ENCODE measurements around the gene MFSD6L.

The MFSD6L gene

GRCh38 chr17:8758137-8758596 lies 41.0 kb downstream of the MFSD6L start, which contains the start of gene SPDYE4:
TSS of gene SPDYE4 (minus strand) at chr17:8758546. CDS start at chr17:8758382, 164 bp downstream.
- POLR2A ChIA-PET (ENCODE audit: low non-redundant PET): no interaction called here
- CTCF ChIA-PET: interaction anchor here (0.7 kb wide), 1 partner anchor 194 kb away, joined by 3 read pairs; no protein-coding TSS in a partner anchor

GRCh38 chr17:8757189-8757588 lies 42.0 kb downstream of the MFSD6L start:
- no peak for DNase-seq (ENCODE audit: low spot score)
- TF ChIP-seq, protein P1, sequence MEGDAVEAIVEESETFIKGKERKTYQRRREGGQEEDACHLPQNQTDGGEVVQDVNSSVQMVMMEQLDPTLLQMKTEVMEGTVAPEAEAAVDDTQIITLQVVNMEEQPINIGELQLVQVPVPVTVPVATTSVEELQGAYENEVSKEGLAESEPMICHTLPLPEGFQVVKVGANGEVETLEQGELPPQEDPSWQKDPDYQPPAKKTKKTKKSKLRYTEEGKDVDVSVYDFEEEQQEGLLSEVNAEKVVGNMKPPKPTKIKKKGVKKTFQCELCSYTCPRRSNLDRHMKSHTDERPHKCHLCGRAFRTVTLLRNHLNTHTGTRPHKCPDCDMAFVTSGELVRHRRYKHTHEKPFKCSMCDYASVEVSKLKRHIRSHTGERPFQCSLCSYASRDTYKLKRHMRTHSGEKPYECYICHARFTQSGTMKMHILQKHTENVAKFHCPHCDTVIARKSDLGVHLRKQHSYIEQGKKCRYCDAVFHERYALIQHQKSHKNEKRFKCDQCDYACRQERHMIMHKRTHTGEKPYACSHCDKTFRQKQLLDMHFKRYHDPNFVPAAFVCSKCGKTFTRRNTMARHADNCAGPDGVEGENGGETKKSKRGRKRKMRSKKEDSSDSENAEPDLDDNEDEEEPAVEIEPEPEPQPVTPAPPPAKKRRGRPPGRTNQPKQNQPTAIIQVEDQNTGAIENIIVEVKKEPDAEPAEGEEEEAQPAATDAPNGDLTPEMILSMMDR (conservative IDR thresholded peaks at IDR 0.05; ENCODE audit: low read depth): no peak
- POLR2A ChIA-PET (ENCODE audit: low non-redundant PET): no interaction called here
- no peak overlapping the region for H3K27ac ChIP-seq
- CTCF ChIA-PET: interaction anchor here (1.2 kb wide), 1 partner anchor 11 kb away, joined by 3 read pairs; no protein-coding TSS in a partner anchor

More at GRCh38 chr17:8758137-8758596, 41.0 kb downstream of the MFSD6L start, which contains the start of gene SPDYE4:
- H3K27ac ChIP-seq: no peak within 1 kb of the TSS
- TF ChIP-seq, protein P1 (conservative IDR thresholded peaks at IDR 0.05; ENCODE audit: low read depth): no peak
- no peak for DNase-seq (ENCODE audit: low spot score)

DNA sequence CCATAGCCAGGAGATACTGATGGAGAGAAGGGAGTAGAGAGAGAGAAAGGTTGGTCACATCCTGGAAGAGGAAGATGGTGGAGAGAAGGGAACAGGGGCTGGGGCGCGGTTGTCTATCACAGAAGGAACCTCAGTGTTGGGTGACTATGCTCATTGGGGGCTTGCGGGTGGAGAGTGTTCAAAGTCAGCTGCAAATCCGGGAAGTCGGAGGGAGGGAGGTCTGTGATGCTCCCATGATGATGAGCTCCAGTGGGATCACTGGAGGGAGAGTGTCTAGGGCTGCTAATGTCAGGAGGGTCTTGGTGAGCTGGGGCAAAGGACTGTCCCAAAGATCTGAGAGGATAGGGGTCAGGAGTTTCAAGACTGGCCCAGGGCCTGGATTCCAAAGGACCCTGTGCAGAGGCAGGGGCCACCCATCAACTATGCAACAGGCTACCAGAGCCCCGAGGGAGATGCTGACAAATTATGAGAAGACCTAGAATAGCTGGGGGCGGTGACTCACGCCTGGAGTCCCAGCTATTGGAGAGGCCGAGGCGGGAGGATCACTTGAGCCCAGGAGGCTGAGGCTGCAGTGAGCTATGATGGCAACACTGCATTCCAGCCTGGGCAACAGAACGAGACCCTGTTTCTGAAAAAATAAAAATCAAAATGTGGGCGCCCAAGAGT lies 43.4 kb downstream of the MFSD6L start:
- H3K27ac ChIP-seq: no peak overlapping the region
- TF ChIP-seq, protein P1 (conservative IDR thresholded peaks at IDR 0.05; ENCODE audit: low read depth): no peak
- ChIA-PET CTCF (no interaction called here), POLR2A (ENCODE audit: low non-redundant PET) (no interaction called here)
- no peak for DNase-seq (ENCODE audit: low spot score)

- H3K27ac ChIP-seq: no peak overlapping the region
- POLR2A ChIA-PET (ENCODE audit: low non-redundant PET): no interaction called here
- TF ChIP-seq, protein P1 (conservative IDR thresholded peaks at IDR 0.05; ENCODE audit: low read depth): no peak
- CTCF ChIA-PET: no interaction called here
- no peak for DNase-seq (ENCODE audit: low spot score)
Measured at GRCh38 chr17:8754890-8755289, 44.3 kb downstream of the MFSD6L start.

DNA sequence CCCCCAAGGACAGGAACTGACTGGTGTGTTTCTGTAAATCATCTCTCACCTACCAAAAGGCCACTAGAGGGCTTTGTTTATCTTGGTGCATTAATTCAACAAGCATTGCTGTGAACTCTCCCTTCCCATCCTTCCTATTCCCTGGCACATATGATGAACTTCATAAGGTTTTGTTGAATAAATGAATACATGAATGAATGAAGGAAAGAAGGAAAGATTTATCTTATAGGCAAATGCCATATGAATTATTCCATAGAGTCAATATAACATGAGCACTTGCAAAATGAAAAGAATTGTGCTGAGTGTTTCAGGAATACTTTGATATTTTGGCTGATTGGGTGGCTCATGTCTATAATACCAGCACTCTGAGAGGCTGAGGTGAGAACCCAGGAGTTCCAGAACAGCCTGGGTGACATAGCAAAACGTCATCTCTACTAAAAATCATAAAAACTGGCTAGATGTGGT lies 45.2 kb downstream of the MFSD6L start:
- ChIA-PET POLR2A (ENCODE audit: low non-redundant PET) (no interaction called here), CTCF (no interaction called here)
- peak; percentile 25 for DNase-seq (ENCODE audit: low spot score)
- no peak overlapping the region for H3K27ac ChIP-seq
- TF ChIP-seq, protein P1 (conservative IDR thresholded peaks at IDR 0.05; ENCODE audit: low read depth): no peak; the same call in 1 of the 2 replicates

DNA sequence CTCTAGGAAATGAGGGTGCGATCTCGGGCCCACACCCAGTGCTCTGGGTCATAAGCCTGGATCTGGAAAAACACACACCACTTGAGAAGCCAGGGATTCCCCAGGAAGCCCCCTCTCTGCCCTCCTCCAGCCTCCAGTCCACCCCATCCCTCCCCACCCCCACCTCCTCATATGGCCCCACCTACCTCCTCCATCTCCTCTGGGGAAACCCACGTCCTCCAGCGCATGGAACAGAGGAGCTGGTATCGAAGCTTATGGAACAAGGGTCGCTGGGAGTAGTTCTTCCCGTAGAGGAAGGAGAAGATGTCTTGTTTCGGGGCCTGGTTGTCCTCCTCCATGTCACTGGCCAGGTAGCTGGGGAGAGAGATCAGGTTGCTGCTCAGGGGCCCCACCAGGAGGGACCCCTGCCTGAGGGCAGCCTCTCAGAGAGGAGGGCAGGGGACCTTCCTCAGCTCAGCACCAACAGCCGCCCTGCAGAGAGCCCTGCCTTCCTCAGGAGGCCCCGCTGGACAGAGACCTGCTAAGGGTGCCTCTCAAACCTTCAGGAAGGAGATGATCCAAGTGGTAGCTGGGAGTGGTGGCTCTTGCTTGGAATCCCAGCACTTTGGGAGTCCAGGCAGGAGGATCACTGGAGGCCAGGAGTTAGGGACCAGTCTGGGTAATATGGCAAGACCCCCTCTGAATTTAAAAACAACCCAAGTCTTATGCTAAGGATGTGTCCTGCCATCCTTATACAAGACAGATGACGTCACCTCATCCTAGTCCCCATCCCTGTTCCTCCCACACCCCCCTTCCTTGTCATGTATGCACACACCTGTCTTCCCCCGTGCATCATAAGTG lies 45.8 kb downstream of the MFSD6L start:
- CTCF ChIA-PET: interaction anchor here (0.6 to 0.7 kb wide), 4 partner anchors 15 to 682 kb away, joined by 3 to 7 read pairs (median 4); no protein-coding TSS in a partner anchor
- POLR2A ChIA-PET (ENCODE audit: low non-redundant PET): no interaction called here
- TF ChIP-seq, protein P1 (conservative IDR thresholded peaks at IDR 0.05; ENCODE audit: low read depth): no peak
- no peak overlapping the region for H3K27ac ChIP-seq
- no peak for DNase-seq (ENCODE audit: low spot score)
